BE2C (cell line): Measurements from ENCODE around the gene ZNF69.
"Not testable (repeated sequence)": the region's sequence is repeated elsewhere in the genome, so short reads cannot be mapped to it uniquely, and the experiment has no call there.

Source experiments
- DNase-seq: peaks from one replicate; pipeline ENCODE4 v3.0.0-alpha.2; 2020
- H3K27me3 ChIP-seq: fragments of 250-450 bp; sonication (Bioruptor Pico); 2 replicates; pipeline ENCODE4 v1.5.1; 2020; ENCODE audit warnings: mild to moderate bottlenecking
- H3K36me3 ChIP-seq: fragments of 250-450 bp; sonication (Bioruptor Pico); 2 replicates; pipeline ENCODE4 v1.5.1; 2020; ENCODE audit warnings: mild to moderate bottlenecking
- H3K4me1 ChIP-seq: fragments of 250-450 bp; sonication (Bioruptor Pico); 2 replicates; pipeline ENCODE4 v1.5.1; 2020
- H3K4me3 ChIP-seq: 2 replicates; pipeline ENCODE4 v1.5.1; 2011; ENCODE audit warnings: low read depth, low read length
- H3K9me3 ChIP-seq: fragments of 250-450 bp; sonication (Bioruptor Pico); 2 replicates; pipeline ENCODE4 v1.5.1; 2020
- CTCF ChIP-seq: IDR thresholded peaks from 2 replicates; pipeline ENCODE4 v1.5.1; 2012; ENCODE audit warnings: mild to moderate bottlenecking, low read depth, low read length

The ZNF69 gene

GRCh38 chr19:11853358-11853757, 34.2 kb upstream of the ZNF69 start:
- no peaks in the 10 kb centered on the region for H3K27me3 ChIP-seq
- TF ChIP-seq CTCF, result no peak

GRCh38 chr19:11856596-11857250, 30.9 kb upstream of the ZNF69 start:
- no peak for DNase-seq
- no peak for TF ChIP-seq CTCF
- Histone ChIP-seq H3K4me3 (no peak overlapping the region), H3K9me3 (no peaks in the 10 kb centered on the region), H3K4me1 (peaks cover 11% of the 10 kb centered on the region), H3K27me3 (no peaks in the 10 kb centered on the region), H3K36me3 (no peaks in the 10 kb centered on the region; the same call in 1 of the 2 replicates)

More at GRCh38 chr19:11853358-11853757, 34.2 kb upstream of the ZNF69 start:
- no peak for DNase-seq
- no peaks in the 10 kb centered on the region for H3K36me3 ChIP-seq
- no peak overlapping the region for H3K4me3 ChIP-seq
- H3K9me3 ChIP-seq, result no peaks in the 10 kb centered on the region
- H3K4me1 ChIP-seq, result no peaks in the 10 kb centered on the region

GRCh38 chr19:11860721-11861120, 26.9 kb upstream of the ZNF69 start:
- DNase-seq, result no peak
- H3K36me3 ChIP-seq, result no peaks in the 10 kb centered on the region; the same call in 1 of the 2 replicates
- H3K4me3 ChIP-seq, result no peak overlapping the region
- no peaks in the 10 kb centered on the region for H3K27me3 ChIP-seq
- H3K4me1 ChIP-seq, result peaks cover 12% of the 10 kb centered on the region
- H3K9me3 ChIP-seq, result no peaks in the 10 kb centered on the region; the same call in 1 of the 2 replicates
- no peak for TF ChIP-seq CTCF

- no peaks in the 10 kb centered on the region; the same call in 1 of the 2 replicates for H3K36me3 ChIP-seq
- peaks cover 12% of the 10 kb centered on the region for H3K4me1 ChIP-seq
- no peaks in the 10 kb centered on the region for H3K27me3 ChIP-seq
- peak; percentile 52 for DNase-seq
- TF ChIP-seq CTCF, result no peak
- H3K9me3 ChIP-seq, result no peaks in the 10 kb centered on the region; the same call in 1 of the 2 replicates
- no peak overlapping the region for H3K4me3 ChIP-seq
Measured at GRCh38 chr19:11861301-11861700, 26.3 kb upstream of the ZNF69 start.

GRCh38 chr19:11867766-11868165, 19.8 kb upstream of the ZNF69 start:
- H3K27me3 ChIP-seq, H3K4me3 ChIP-seq, H3K4me1 ChIP-seq, DNase-seq, H3K9me3 ChIP-seq: not testable (repeated sequence)
- H3K36me3 ChIP-seq, result peaks cover 21% of the 10 kb centered on the region

GRCh38 chr19:11868188-11868587, 19.4 kb upstream of the ZNF69 start:
- no peaks in the 10 kb centered on the region for H3K27me3 ChIP-seq
- H3K4me3 ChIP-seq, result no peak overlapping the region
- no peaks in the 10 kb centered on the region for H3K4me1 ChIP-seq
- no peak for TF ChIP-seq CTCF
- no peak for DNase-seq
- peaks cover 21% of the 10 kb centered on the region for H3K36me3 ChIP-seq
- H3K9me3 ChIP-seq, result peaks cover 8% of the 10 kb centered on the region
